HG03196 (cell line): ENCODE results near the gene SLX4IP.

Source experiments
- ATAC-seq: cut with Tn5 transposase; IDR thresholded peaks from one replicate; pipeline ENCODE4 v1.9.1; 2021; ENCODE audit not compliant: unreplicated experiment

Gene SLX4IP

GRCh38 chr20:10492844-10493243, 57.7 kb downstream of the SLX4IP start:
- no peak for ATAC-seq

- peak; percentile 49 for ATAC-seq
Observed at GRCh38 chr20:10495173-10495572, 60.1 kb downstream of the SLX4IP start.

- no peak for ATAC-seq
Observed at GRCh38 chr20:10496465-10496864, 61.4 kb downstream of the SLX4IP start.

- no peak for ATAC-seq
Observed at GRCh38 chr20:10497283-10497682, 62.2 kb downstream of the SLX4IP start.

- no peak for ATAC-seq
Observed at GRCh38 chr20:10497791-10498190, 62.7 kb downstream of the SLX4IP start.

- ATAC-seq = no peak
Observed at GRCh38 chr20:10498200-10498599, 63.1 kb downstream of the SLX4IP start.

- no peak for ATAC-seq
Observed at GRCh38 chr20:10501402-10501801, 66.3 kb downstream of the SLX4IP start.

- ATAC-seq = no peak
Observed at GRCh38 chr20:10502098-10502526, 67.0 kb downstream of the SLX4IP start.

GRCh38 chr20:10504608-10504993, 69.5 kb downstream of the SLX4IP start:
- no peak for ATAC-seq

GRCh38 chr20:10504994-10505730, 70.1 kb downstream of the SLX4IP start:
- no peak for ATAC-seq

GRCh38 chr20:10505827-10506226, 70.7 kb downstream of the SLX4IP start:
- no peak for ATAC-seq

- no peak for ATAC-seq
Observed at GRCh38 chr20:10507052-10507451, 71.9 kb downstream of the SLX4IP start.

- ATAC-seq = no peak
Observed at GRCh38 chr20:10508060-10508459, 73.0 kb downstream of the SLX4IP start.

- no peak for ATAC-seq
Observed at GRCh38 chr20:10508468-10509251, 73.6 kb downstream of the SLX4IP start.

GRCh38 chr20:10509376-10509775, 74.3 kb downstream of the SLX4IP start:
- ATAC-seq = no peak

GRCh38 chr20:10510216-10510615, 75.1 kb downstream of the SLX4IP start:
- ATAC-seq = no peak

GRCh38 chr20:10511170-10511508, 76.0 kb downstream of the SLX4IP start:
- no peak for ATAC-seq

- peak; percentile 98 for ATAC-seq
Observed at GRCh38 chr20:10511509-10512251, 76.6 kb downstream of the SLX4IP start.

GRCh38 chr20:10513061-10513460, 78.0 kb downstream of the SLX4IP start:
- no peak for ATAC-seq

GRCh38 chr20:10513931-10514575, 78.9 kb downstream of the SLX4IP start:
- ATAC-seq = no peak

- ATAC-seq = no peak
Observed at GRCh38 chr20:10516529-10516928, 81.4 kb downstream of the SLX4IP start.
